BLaER1 (cell line): ENCODE data around the gene LRIG1.

Experiments used
- H3K27ac ChIP-seq: shearing (Covaris generic); formaldehyde crosslinking; 2 replicates; pipeline ENCODE4 v1.8.1; 2022
- H3K27me3 ChIP-seq: shearing (Covaris generic); formaldehyde crosslinking; 2 replicates; pipeline ENCODE4 v1.8.1; 2022
- H3K36me3 ChIP-seq: shearing (Covaris generic); formaldehyde crosslinking; 2 replicates; pipeline ENCODE4 v1.8.1; 2022
- H3K4me1 ChIP-seq: shearing (Covaris generic); formaldehyde crosslinking; 2 replicates; pipeline ENCODE4 v1.8.1; 2022
- H3K4me2 ChIP-seq: shearing (Covaris generic); formaldehyde crosslinking; 2 replicates; pipeline ENCODE4 v1.8.1; 2022
- H3K4me3 ChIP-seq: shearing (Covaris generic); formaldehyde crosslinking; 2 replicates; pipeline ENCODE4 v1.8.1; 2022
- H3K9ac ChIP-seq: shearing (Covaris generic); formaldehyde crosslinking; 2 replicates; pipeline ENCODE4 v1.8.1; 2022
- H3K9me3 ChIP-seq: shearing (Covaris generic); formaldehyde crosslinking; 2 replicates; pipeline ENCODE4 v1.8.1; 2022
- H4K20me1 ChIP-seq: shearing (Covaris generic); formaldehyde crosslinking; 2 replicates; pipeline ENCODE4 v1.8.1; 2022
- Cebpa-rat ChIP-seq: shearing (Covaris generic); IDR thresholded peaks from 2 replicates; pipeline ENCODE4 v1.8.1; 2022

Gene LRIG1

DNA sequence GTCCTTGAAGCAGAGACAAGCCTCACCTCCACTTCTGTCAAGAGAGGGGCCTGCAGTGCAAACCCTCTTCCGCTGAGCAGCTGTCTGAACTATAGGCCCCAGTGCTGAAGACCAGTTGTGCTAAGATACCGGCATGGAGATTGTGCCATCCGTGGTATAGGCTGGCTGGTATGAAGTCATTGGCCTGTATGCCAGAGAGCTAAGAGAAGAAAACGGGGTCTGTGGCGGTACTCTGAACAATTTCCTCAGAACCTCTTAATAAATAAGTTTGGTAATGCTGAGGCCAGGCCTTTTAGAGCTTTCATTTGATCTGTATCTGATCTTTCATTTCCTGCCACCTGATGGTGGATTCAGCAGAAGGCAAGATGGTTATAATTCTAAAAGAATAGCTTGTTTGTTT lies 123.0 kb downstream of the LRIG1 start:
- no peaks in the 10 kb centered on the region for H3K27me3 ChIP-seq
- no peak overlapping the region for H3K27ac ChIP-seq
- H3K36me3 ChIP-seq = peaks cover 97% of the 10 kb centered on the region
- H4K20me1 ChIP-seq = peaks cover 79% of the 10 kb centered on the region
- no peak overlapping the region for H3K4me2 ChIP-seq
- H3K4me3 ChIP-seq = no peak overlapping the region
- H3K9ac ChIP-seq = no peak overlapping the region
- TF ChIP-seq Cebpa-rat = no peak
- 0 out of 2 replicates have a peak, but pooled peaks cover 9% of the 10 kb centered on the region for H3K4me1 ChIP-seq
- H3K9me3 ChIP-seq = no peaks in the 10 kb centered on the region

DNA sequence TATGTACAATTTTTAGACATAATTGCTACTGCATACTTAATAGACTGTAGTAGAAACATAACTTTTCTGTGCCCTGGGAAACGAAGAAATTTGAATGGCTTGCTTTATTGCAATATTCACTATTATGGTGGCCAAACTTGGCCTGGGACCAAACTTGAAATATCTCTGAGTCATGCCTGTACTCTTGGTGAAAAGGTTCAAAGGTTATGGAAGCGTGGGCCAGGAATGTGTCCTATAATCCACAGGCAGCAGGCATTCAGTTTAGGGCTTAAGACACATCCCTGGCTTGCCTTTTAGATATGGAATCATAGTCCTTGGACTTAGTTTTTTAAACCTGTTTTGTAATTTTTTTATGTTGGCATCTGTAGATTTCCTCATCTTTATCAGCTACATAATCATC lies 124.3 kb downstream of the LRIG1 start:
- Histone ChIP-seq H3K4me3 (no peak overlapping the region), H3K4me1 (peaks cover 6% of the 10 kb centered on the region; the same call in 1 of the 2 replicates), H3K9me3 (no peaks in the 10 kb centered on the region), H3K27me3 (no peaks in the 10 kb centered on the region), H3K9ac (no peak overlapping the region), H3K4me2 (no peak overlapping the region), H4K20me1 (peaks cover 78% of the 10 kb centered on the region), H3K36me3 (peaks cover 90% of the 10 kb centered on the region), H3K27ac (no peak overlapping the region)
- no peak for TF ChIP-seq Cebpa-rat

DNA sequence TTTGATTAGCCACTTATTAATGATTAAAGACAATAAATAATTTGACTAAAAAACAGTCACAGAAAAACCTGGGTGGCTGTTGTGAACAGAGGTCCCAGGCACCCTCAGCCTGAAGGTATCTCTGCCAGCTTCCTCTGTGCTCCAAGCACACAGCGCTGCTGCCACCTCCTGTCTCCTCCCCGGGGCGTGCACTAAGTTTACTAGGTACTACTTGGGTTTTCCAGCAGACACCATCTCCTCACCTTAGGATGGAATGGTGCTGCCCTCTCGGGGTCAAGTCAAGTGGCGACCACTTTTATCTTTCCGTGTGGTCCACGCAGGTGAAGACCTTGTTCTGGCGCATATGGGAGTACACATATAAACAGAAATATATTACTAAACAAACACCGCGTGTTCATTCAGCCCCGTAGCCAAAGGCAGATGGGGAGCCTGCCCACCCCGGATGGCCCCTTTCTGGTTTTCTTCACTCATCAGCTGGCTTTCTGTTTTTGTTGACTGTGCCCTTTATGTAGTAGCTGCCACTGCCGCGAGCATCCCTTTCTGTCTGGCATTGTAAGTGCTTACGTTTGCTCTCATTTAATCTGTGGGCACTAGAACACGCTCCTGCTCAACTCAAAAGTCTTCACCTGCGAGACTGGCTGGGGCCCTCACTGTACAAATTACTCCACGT lies 128.0 kb downstream of the LRIG1 start:
- no peak overlapping the region for H3K27ac ChIP-seq
- H3K27me3 ChIP-seq = no peaks in the 10 kb centered on the region
- H3K36me3 ChIP-seq = peaks cover 63% of the 10 kb centered on the region
- H3K9me3 ChIP-seq = no peaks in the 10 kb centered on the region
- peaks cover 43% of the 10 kb centered on the region for H4K20me1 ChIP-seq
- no peak overlapping the region for H3K4me3 ChIP-seq
- TF ChIP-seq Cebpa-rat = no peak
- H3K9ac ChIP-seq = no peak overlapping the region
- H3K4me2 ChIP-seq = no peak overlapping the region
- H3K4me1 ChIP-seq = peaks cover 16% of the 10 kb centered on the region

- Histone ChIP-seq H3K4me1 (peaks cover 21% of the 10 kb centered on the region), H3K36me3 (peaks cover 49% of the 10 kb centered on the region), H3K9ac (no peak overlapping the region), H3K27me3 (no peaks in the 10 kb centered on the region), H4K20me1 (peaks cover 29% of the 10 kb centered on the region), H3K27ac (no peak overlapping the region), H3K4me2 (no peak overlapping the region), H3K4me3 (no peak overlapping the region), H3K9me3 (no peaks in the 10 kb centered on the region)
- TF ChIP-seq Cebpa-rat = no peak
Observed at GRCh38 chr3:66371432-66371831, 129.4 kb downstream of the LRIG1 start.

- Histone ChIP-seq H3K4me1 (peaks cover 21% of the 10 kb centered on the region), H4K20me1 (peaks cover 27% of the 10 kb centered on the region), H3K4me2 (no peak overlapping the region), H3K36me3 (peaks cover 37% of the 10 kb centered on the region), H3K27me3 (no peaks in the 10 kb centered on the region), H3K9ac (no peak overlapping the region), H3K4me3 (no peak overlapping the region), H3K27ac (no peak overlapping the region), H3K9me3 (no peaks in the 10 kb centered on the region)
- no peak for TF ChIP-seq Cebpa-rat
Observed at GRCh38 chr3:66370179-66370578, 130.6 kb downstream of the LRIG1 start.

GRCh38 chr3:66367979-66368378 lies 132.8 kb downstream of the LRIG1 start:
- H3K9ac ChIP-seq = no peak overlapping the region
- H3K27me3 ChIP-seq = no peaks in the 10 kb centered on the region
- no peaks in the 10 kb centered on the region for H3K9me3 ChIP-seq
- peaks cover 21% of the 10 kb centered on the region for H3K4me1 ChIP-seq
- H4K20me1 ChIP-seq = peaks cover 15% of the 10 kb centered on the region
- H3K27ac ChIP-seq = no peak overlapping the region; the same call in 1 of the 2 replicates
- H3K4me3 ChIP-seq = no peak overlapping the region
- H3K4me2 ChIP-seq = peak overlapping the region; percentile 38
- TF ChIP-seq Cebpa-rat = no peak
- H3K36me3 ChIP-seq = peaks cover 16% of the 10 kb centered on the region

DNA sequence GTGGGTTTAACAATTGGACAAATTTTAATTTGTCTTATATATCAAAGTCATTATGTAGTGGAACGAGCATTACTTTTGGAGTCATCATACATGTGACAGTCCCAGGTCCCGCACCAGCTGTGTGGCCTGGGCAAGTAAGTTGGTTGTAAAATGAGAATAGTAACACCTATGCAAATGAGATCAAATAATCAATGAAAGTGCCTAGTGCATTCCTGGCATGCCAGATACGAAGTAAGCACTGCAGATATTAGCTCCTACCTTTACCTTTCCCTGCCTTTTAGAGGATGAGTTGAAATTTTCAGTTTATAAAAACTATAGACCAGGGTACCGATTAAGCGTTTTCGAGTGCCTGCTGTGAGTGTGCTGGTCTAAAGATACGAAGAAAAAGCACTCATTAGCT lies 134.1 kb downstream of the LRIG1 start:
- Histone ChIP-seq H3K9me3 (no peaks in the 10 kb centered on the region), H4K20me1 (peaks cover 5% of the 10 kb centered on the region; the same call in 1 of the 2 replicates), H3K4me3 (no peak overlapping the region), H3K27ac (no peak overlapping the region), H3K27me3 (no peaks in the 10 kb centered on the region), H3K4me2 (no peak overlapping the region), H3K4me1 (peaks cover 21% of the 10 kb centered on the region), H3K9ac (no peak overlapping the region), H3K36me3 (peaks cover 12% of the 10 kb centered on the region)
- TF ChIP-seq Cebpa-rat = no peak

GRCh38 chr3:66365080-66365479 lies 135.7 kb downstream of the LRIG1 start:
- Histone ChIP-seq H3K4me3 (no peak overlapping the region), H3K36me3 (no peaks in the 10 kb centered on the region; the same call in 1 of the 2 replicates), H3K27me3 (no peaks in the 10 kb centered on the region), H3K9ac (no peak overlapping the region), H3K9me3 (no peaks in the 10 kb centered on the region), H3K4me2 (no peak overlapping the region), H4K20me1 (no peaks in the 10 kb centered on the region), H3K27ac (no peak overlapping the region), H3K4me1 (peaks cover 12% of the 10 kb centered on the region)
- no peak for TF ChIP-seq Cebpa-rat

- Histone ChIP-seq H3K4me1 (peaks cover 8% of the 10 kb centered on the region), H3K27ac (no peak overlapping the region), H3K4me2 (no peak overlapping the region)
Observed at GRCh38 chr3:66363148-66363547, 137.7 kb downstream of the LRIG1 start.

GRCh38 chr3:66362541-66362941 lies 138.3 kb downstream of the LRIG1 start:
- Histone ChIP-seq H4K20me1 (no peaks in the 10 kb centered on the region), H3K4me3 (no peak overlapping the region), H3K27ac (no peak overlapping the region), H3K27me3 (no peaks in the 10 kb centered on the region), H3K9ac (no peak overlapping the region), H3K4me1 (peaks cover 2% of the 10 kb centered on the region; the same call in 1 of the 2 replicates), H3K36me3 (no peaks in the 10 kb centered on the region), H3K4me2 (no peak overlapping the region), H3K9me3 (no peaks in the 10 kb centered on the region)
- no peak for TF ChIP-seq Cebpa-rat

More at GRCh38 chr3:66363148-66363547, 137.7 kb downstream of the LRIG1 start:
- Histone ChIP-seq H3K4me3 (no peak overlapping the region), H3K9ac (no peak overlapping the region), H3K36me3 (no peaks in the 10 kb centered on the region), H4K20me1 (no peaks in the 10 kb centered on the region), H3K9me3 (no peaks in the 10 kb centered on the region), H3K27me3 (no peaks in the 10 kb centered on the region)
- no peak for TF ChIP-seq Cebpa-rat
